Stimulated activated memory B cell treated with anti-CD40 and anti-IgM and Interleukin-4, amounts not matched to agents 10 μg/mL and 1 μg/mL and 100 μg/mL, for 72 hours (primary cell): Measurements from ENCODE around the gene BPI.
"Not testable (repeated sequence)": the region's sequence is repeated elsewhere in the genome, so short reads cannot be mapped to it uniquely, and the experiment has no call there.

ENCODE experiments used
- ATAC-seq: fragments of 150-1000 bp; cut with Tn5 transposase; 2 replicates; pipeline ENCODE4 v1.10.0; 2021
- H3K27ac Mint-ChIP-seq: one replicate; pipeline ENCODE4 v1.8.0; 2022; ENCODE audit warnings: mild to moderate bottlenecking, mixed read lengths
- H3K27me3 Mint-ChIP-seq: one replicate; pipeline ENCODE4 v1.8.0; 2022; ENCODE audit warnings: mixed read lengths
- H3K36me3 Mint-ChIP-seq: one replicate; pipeline ENCODE4 v1.8.0; 2022; ENCODE audit warnings: mixed read lengths
- H3K4me1 Mint-ChIP-seq: one replicate; pipeline ENCODE4 v1.8.0; 2022; ENCODE audit warnings: mixed read lengths
- H3K4me3 Mint-ChIP-seq: one replicate; pipeline ENCODE4 v1.8.0; 2022; ENCODE audit warnings: mild to moderate bottlenecking, moderate library complexity, mixed read lengths
- H3K9me3 Mint-ChIP-seq: one replicate; pipeline ENCODE4 v1.8.0; 2022; ENCODE audit warnings: mixed read lengths

The BPI gene

GRCh38 chr20:38307371-38308046, 3.6 kb downstream of the BPI start:
- Mint-ChIP-seq H3K4me1 (peaks cover 24% of the 10 kb centered on the region), H3K9me3 (no peaks in the 10 kb centered on the region), H3K36me3 (no peaks in the 10 kb centered on the region), H3K4me3 (no peak overlapping the region), H3K27me3 (peaks cover 63% of the 10 kb centered on the region), H3K27ac (no peak overlapping the region)
- no peak for ATAC-seq

GRCh38 chr20:38308047-38308438, 4.1 kb downstream of the BPI start:
- Mint-ChIP-seq H3K27me3 (peaks cover 58% of the 10 kb centered on the region), H3K4me1 (peaks cover 18% of the 10 kb centered on the region), H3K9me3 (no peaks in the 10 kb centered on the region), H3K4me3 (no peak overlapping the region), H3K27ac (no peak overlapping the region), H3K36me3 (no peaks in the 10 kb centered on the region)
- ATAC-seq = no peak

GRCh38 chr20:38308447-38308846, 4.5 kb downstream of the BPI start:
- H3K36me3 Mint-ChIP-seq = no peaks in the 10 kb centered on the region
- ATAC-seq = no peak
- no peak overlapping the region for H3K27ac Mint-ChIP-seq
- H3K9me3 Mint-ChIP-seq = no peaks in the 10 kb centered on the region
- H3K27me3 Mint-ChIP-seq = peaks cover 54% of the 10 kb centered on the region
- H3K4me1 Mint-ChIP-seq = peaks cover 14% of the 10 kb centered on the region
- no peak overlapping the region for H3K4me3 Mint-ChIP-seq

DNA sequence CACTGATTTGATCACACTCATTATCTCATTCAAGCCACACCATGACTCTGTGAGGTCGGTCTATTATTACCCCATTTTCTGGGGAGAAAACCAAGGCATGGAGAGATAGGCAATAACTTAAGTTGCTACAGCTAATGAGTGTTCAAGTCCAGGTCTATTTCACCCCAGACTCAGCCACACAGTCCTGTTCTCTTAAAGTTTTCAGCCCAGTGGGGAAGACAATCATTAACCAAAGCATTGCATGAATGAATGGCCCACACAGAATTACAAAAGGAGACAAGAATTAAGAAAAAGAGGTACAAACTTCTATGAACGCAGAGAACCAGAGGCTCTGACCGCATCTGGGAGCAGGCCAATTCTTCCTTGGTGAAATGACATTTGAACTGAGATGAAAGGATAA, 7.1 kb downstream of the BPI start:
- no peak for ATAC-seq
- H3K9me3 Mint-ChIP-seq = no peaks in the 10 kb centered on the region
- H3K27me3 Mint-ChIP-seq = peaks cover 27% of the 10 kb centered on the region
- no peak overlapping the region for H3K27ac Mint-ChIP-seq
- H3K4me3 Mint-ChIP-seq = no peak overlapping the region
- H3K4me1 Mint-ChIP-seq = no peaks in the 10 kb centered on the region
- no peaks in the 10 kb centered on the region for H3K36me3 Mint-ChIP-seq

DNA sequence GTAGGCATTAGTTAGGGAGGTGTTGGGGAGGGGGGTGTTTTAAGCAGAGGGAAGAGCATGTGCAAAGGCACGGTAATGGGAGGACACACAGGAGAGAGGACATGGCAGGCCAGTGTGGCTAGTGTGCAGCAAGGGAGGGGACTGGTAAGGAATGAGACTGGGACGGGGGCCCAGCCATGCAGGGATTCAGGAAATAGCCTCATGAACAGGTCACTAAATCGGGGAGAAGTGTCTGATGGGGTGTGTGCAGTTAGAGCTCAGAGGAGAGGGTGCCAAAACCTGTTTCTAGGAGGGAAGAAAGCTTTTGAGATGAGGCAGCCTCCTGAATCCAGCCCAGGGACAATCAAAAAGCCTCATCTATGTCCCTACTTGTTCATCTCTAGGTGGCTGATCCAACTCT, 7.5 kb downstream of the BPI start:
- Mint-ChIP-seq H3K27ac (no peak overlapping the region), H3K36me3 (no peaks in the 10 kb centered on the region), H3K4me3 (no peak overlapping the region), H3K4me1 (no peaks in the 10 kb centered on the region), H3K9me3 (no peaks in the 10 kb centered on the region), H3K27me3 (peaks cover 23% of the 10 kb centered on the region)
- no peak for ATAC-seq

DNA sequence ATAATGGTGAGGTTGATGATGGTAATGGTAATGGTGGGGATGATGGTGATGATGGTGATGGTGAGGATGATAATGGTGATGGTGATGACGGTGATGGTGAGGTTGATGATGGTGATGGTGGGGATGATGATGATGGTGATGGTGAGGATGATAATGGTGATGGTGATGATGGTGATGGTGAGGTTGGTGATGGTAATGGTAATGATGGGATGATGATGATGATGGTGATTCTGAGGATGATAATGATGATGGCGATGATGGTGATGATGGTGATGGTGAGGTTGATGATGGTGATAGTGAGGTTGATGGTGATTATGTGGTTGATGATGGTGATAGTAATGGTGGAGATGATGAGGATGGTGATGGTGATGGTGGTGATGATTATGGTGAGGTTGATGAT, 9.7 kb downstream of the BPI start:
- H3K27ac Mint-ChIP-seq = no peak overlapping the region
- no peak overlapping the region for H3K4me3 Mint-ChIP-seq
- H3K9me3 Mint-ChIP-seq = no peaks in the 10 kb centered on the region
- H3K36me3 Mint-ChIP-seq = no peaks in the 10 kb centered on the region
- no peaks in the 10 kb centered on the region for H3K4me1 Mint-ChIP-seq
- no peak for ATAC-seq
- H3K27me3 Mint-ChIP-seq = peaks cover 16% of the 10 kb centered on the region

GRCh38 chr20:38314350-38314749, 10.4 kb downstream of the BPI start:
- peaks cover 16% of the 10 kb centered on the region for H3K27me3 Mint-ChIP-seq
- H3K4me1 Mint-ChIP-seq, H3K9me3 Mint-ChIP-seq, H3K36me3 Mint-ChIP-seq, ATAC-seq, H3K4me3 Mint-ChIP-seq, H3K27ac Mint-ChIP-seq: not testable (repeated sequence)

GRCh38 chr20:38315290-38315966, 11.5 kb downstream of the BPI start:
- Mint-ChIP-seq H3K36me3 (no peaks in the 10 kb centered on the region), H3K27ac (no peak overlapping the region), H3K4me3 (no peak overlapping the region), H3K27me3 (peaks cover 25% of the 10 kb centered on the region), H3K9me3 (peaks cover under 1% of the 10 kb centered on the region), H3K4me1 (no peaks in the 10 kb centered on the region)
- ATAC-seq = no peak

DNA sequence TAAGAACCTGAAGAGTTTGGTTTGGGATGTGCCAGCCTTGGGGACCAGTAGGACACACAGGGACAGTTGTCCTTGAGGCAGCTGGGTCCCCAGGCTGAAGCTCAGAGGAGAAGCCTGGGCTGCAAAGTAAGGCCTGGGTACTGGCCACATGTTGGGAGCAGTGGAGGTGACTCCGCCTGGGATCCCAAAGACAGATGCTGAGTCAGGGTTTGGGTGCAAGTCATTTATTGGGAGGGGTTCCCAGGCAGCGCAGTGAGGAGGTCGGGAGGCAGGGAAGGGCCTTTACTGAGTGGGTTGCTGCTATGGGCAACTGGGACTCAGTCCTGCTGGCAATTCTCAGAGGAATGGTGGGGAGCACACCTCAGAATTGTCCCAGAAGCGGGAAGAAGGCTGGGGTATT, 12.4 kb downstream of the BPI start:
- Mint-ChIP-seq H3K27me3 (peaks cover 22% of the 10 kb centered on the region), H3K36me3 (no peaks in the 10 kb centered on the region), H3K9me3 (peaks cover 3% of the 10 kb centered on the region), H3K4me3 (no peak overlapping the region), H3K27ac (no peak overlapping the region), H3K4me1 (no peaks in the 10 kb centered on the region)
- no peak for ATAC-seq

DNA sequence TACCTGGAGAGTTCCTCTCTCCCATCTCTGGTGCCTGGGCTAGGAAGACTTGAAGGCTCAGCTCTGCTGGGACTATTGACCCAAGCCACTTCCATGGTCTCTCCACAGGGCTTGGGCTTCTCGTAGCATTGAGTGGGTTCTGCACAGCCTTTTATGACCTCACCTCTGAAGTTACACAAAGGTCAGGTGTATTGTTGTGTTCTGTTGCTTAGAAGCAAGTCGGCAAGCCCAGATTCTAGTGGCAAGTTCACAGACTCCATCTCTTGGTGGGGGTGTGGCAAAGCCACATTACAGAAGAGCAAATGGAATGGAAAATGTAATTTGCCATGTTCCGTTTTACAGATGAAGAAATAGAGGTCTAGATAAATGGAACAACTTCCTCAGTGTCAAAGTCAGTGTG, 13.5 kb downstream of the BPI start:
- peaks cover 3% of the 10 kb centered on the region for H3K9me3 Mint-ChIP-seq
- no peaks in the 10 kb centered on the region for H3K4me1 Mint-ChIP-seq
- no peak overlapping the region for H3K27ac Mint-ChIP-seq
- ATAC-seq = no peak
- H3K4me3 Mint-ChIP-seq = no peak overlapping the region
- H3K36me3 Mint-ChIP-seq = no peaks in the 10 kb centered on the region
- peaks cover 26% of the 10 kb centered on the region for H3K27me3 Mint-ChIP-seq

DNA sequence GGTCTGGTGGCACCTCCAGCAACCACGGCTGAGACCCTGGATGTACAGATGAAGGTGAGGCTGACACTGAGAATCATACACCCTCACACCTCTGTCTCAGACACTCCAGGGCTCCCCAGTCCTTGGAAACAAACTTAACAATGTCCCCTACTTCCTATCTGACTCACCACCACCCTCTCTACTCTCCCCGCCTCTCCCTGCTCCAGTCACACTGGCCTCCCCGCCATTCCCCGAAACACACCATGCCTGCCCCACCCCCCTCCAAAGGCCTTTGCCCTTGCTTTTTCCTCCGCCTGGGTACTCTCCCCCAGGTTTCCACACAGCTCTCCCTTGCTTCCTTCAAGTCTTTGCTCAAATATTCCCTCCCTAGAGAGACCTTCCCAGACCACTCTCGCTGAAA, 16.3 kb downstream of the BPI start:
- no peak overlapping the region for H3K27ac Mint-ChIP-seq
- no peaks in the 10 kb centered on the region for H3K4me1 Mint-ChIP-seq
- H3K9me3 Mint-ChIP-seq = peaks cover 3% of the 10 kb centered on the region
- no peak for ATAC-seq
- H3K36me3 Mint-ChIP-seq = no peaks in the 10 kb centered on the region
- peaks cover 26% of the 10 kb centered on the region for H3K27me3 Mint-ChIP-seq
- H3K4me3 Mint-ChIP-seq = no peak overlapping the region

DNA sequence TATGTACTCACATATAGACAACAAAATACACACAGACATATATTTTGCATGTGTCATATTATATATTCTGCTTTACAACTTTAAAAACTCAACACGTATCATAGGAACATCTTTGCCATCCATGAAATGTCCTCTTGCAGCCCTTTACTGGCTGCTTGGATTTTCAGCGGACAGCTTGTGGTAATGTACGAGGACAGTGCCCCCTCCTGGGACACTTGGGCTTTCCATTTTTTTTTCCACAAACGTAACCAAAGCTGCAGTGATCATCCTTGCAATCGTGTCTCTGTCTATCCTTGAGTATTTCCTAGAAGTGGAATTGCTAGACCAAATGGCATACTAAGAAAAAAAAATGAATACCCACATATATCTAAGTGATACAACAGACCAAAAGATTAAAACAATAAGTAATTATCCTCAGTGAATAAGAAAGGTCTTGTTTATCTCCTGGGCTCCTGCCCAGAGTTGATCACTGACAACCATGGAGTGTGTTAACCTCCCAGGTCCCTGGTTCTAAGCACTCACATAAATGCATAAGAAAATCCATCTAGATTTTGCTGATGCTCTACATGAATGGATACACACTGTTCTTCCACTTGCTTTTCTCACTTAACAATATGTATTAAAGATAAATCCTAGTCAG, 18.1 kb downstream of the BPI start:
- H3K4me3 Mint-ChIP-seq = no peak overlapping the region
- no peak overlapping the region for H3K27ac Mint-ChIP-seq
- H3K4me1 Mint-ChIP-seq = no peaks in the 10 kb centered on the region
- no peaks in the 10 kb centered on the region for H3K36me3 Mint-ChIP-seq
- no peak for ATAC-seq
- peaks cover 26% of the 10 kb centered on the region for H3K27me3 Mint-ChIP-seq
- H3K9me3 Mint-ChIP-seq = peaks cover 14% of the 10 kb centered on the region

DNA sequence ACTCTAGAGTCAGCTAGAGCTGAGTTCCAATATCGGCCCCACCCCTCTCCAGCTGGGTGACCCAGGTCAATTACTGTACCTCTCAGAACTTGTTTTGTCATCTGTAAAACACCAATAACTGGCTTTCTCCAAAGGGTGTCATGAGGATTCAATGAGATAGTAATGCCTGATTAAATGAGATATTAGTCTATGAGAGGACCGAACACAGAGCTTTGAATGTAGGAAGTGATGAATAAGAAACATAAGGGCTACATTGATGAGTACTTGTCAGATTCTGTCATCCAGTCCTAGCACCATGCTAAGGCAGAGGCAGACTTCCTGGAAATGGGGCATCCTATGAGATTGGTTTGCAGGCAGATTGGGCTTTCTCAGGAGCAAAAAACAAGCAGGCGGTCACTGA, 20.2 kb downstream of the BPI start:
- H3K36me3 Mint-ChIP-seq = no peaks in the 10 kb centered on the region
- H3K4me1 Mint-ChIP-seq = no peaks in the 10 kb centered on the region
- no peak overlapping the region for H3K4me3 Mint-ChIP-seq
- H3K9me3 Mint-ChIP-seq = peaks cover 14% of the 10 kb centered on the region
- no peak for ATAC-seq
- peaks cover 37% of the 10 kb centered on the region for H3K27me3 Mint-ChIP-seq
- H3K27ac Mint-ChIP-seq = no peak overlapping the region

DNA sequence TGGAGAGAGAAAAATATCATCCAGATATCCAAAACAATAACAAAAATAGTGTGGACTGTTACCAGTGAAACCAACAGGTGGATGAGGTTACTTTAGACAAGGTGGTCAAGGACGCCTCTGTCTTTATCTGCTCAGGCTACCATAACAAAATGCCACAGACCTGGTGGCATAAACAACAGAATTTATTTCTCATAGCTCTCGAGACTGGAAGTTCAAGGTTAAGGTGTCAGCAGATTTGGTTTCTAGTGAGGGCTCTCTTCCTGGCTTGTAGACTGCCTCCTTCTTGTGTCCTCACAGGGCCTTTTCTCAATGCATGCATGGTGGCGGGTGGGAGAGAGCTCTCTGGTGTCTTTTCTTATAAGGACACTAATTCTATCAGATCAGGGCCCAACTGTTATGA, 21.2 kb downstream of the BPI start:
- H3K36me3 Mint-ChIP-seq = no peaks in the 10 kb centered on the region
- H3K4me1 Mint-ChIP-seq = no peaks in the 10 kb centered on the region
- H3K27ac Mint-ChIP-seq = no peak overlapping the region
- H3K4me3 Mint-ChIP-seq = no peak overlapping the region
- ATAC-seq = no peak
- peaks cover 14% of the 10 kb centered on the region for H3K9me3 Mint-ChIP-seq
- H3K27me3 Mint-ChIP-seq = peaks cover 31% of the 10 kb centered on the region

DNA sequence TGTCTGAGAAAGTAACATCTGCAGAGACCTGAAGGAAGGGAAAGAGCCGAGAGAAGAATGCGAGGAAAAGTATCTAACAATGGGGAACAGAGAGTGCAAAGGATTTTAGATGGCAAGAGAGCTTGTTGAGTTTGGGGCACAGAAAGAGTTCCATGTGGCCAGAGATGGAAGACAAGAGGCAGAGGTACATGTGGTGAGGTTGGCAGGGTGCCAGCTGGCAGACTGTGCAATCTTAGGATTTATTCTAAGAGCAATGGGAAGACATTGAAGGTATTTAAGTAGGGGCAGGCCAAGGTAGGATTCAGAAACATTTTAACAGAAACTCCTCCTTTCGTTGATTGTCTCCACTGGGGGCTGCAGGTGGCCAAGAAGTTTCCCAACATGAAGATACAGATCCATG, 21.9 kb downstream of the BPI start:
- Mint-ChIP-seq H3K4me1 (no peaks in the 10 kb centered on the region), H3K27ac (no peak overlapping the region), H3K27me3 (peaks cover 25% of the 10 kb centered on the region), H3K36me3 (no peaks in the 10 kb centered on the region), H3K4me3 (no peak overlapping the region), H3K9me3 (peaks cover 11% of the 10 kb centered on the region)
- no peak for ATAC-seq

GRCh38 chr20:38326309-38326708, 22.4 kb downstream of the BPI start:
- H3K27me3 Mint-ChIP-seq = peaks cover 24% of the 10 kb centered on the region
- H3K27ac Mint-ChIP-seq = no peak overlapping the region
- H3K9me3 Mint-ChIP-seq = peaks cover 11% of the 10 kb centered on the region
- H3K36me3 Mint-ChIP-seq = no peaks in the 10 kb centered on the region
- H3K4me1 Mint-ChIP-seq = no peaks in the 10 kb centered on the region
- no peak for ATAC-seq
- no peak overlapping the region for H3K4me3 Mint-ChIP-seq
